Measurements from ENCODE around the gene HAP1.

Gene HAP1

DNA sequence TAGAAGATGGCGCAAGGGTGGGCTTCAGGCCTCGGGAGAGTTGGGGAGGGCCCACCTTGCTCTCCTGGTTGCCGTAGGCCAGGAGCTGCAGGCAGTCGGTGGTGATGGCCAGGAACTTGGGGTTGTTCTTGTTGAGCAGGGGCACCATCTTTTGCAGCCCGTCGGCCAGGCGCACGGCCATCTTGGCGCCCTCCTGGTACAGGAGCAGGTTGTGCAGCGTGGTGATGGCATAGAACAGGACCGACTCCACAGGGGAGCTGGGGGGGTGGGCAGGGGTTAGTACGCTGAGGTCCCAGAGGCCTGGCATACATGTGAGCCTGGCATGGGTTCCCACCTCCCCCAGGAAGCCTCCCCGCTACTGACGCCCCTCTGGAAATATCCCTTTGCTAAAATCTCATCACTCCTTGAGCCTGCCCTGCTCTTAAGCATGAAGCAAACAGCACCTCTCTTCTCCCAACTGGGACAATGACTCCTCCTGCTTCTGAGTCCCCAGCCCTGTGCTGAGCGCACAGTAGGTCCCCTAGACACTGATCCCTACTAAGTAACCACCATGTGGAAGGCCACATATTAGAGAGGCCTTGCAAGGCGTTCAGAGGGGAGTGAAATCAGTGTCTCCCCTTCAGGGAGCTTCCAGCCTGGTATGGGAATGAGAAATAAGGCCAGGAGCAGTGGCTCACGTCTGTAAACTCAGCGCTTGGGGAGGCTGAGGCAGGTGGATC is 33.0 kb upstream of the HAP1 start:
- Histone ChIP-seq H3K9ac (ENCODE audit: low read length) (no peak overlapping the region), H3K4me1 (ENCODE audit: insufficient read depth, low read length, severe bottlenecking) (peaks cover 22% of the 10 kb centered on the region), H3K4me3 (ENCODE audit: low read depth, low read length, poor library complexity, severe bottlenecking) (no peak overlapping the region), H3K79me2 (ENCODE audit: insufficient read depth, low read length) (no peaks in the 10 kb centered on the region), H3K27me3 (ENCODE audit: insufficient read depth, low read length) (no peaks in the 10 kb centered on the region), H3K4me2 (ENCODE audit: low read length) (no peak overlapping the region), H3K9me3 (ENCODE audit: low read length) (no peaks in the 10 kb centered on the region), H3K9me2 (ENCODE audit: low read depth, low read length) (no peaks in the 10 kb centered on the region), H4K20me1 (ENCODE audit: insufficient read depth, low read length) (no peaks in the 10 kb centered on the region), H2AFZ (ENCODE audit: low read length) (no peak overlapping the region), H3K36me3 (ENCODE audit: insufficient read depth, low read length) (peaks cover 19% of the 10 kb centered on the region), H3K27ac (ENCODE audit: low read depth, low read length, poor library complexity, severe bottlenecking) (no peak overlapping the region), H3F3A (ENCODE audit: insufficient read depth, low read length) (no peaks in the 10 kb centered on the region)
- TF ChIP-seq CTCF (IDR thresholded peaks at IDR 0.05; ENCODE audit: low read length) = no peak
- TF ChIP-seq EZH2 (IDR thresholded peaks at IDR 0.05; ENCODE audit: borderline replicate concordance, low read length) = no peak

- Histone ChIP-seq H3K9me2 (ENCODE audit: low read depth, low read length) (no peaks in the 10 kb centered on the region), H3K9me3 (ENCODE audit: low read length) (no peaks in the 10 kb centered on the region), H4K20me1 (ENCODE audit: insufficient read depth, low read length) (no peaks in the 10 kb centered on the region), H3K9ac (ENCODE audit: low read length) (no peak overlapping the region), H3K4me3 (ENCODE audit: low read depth, low read length, poor library complexity, severe bottlenecking) (no peak overlapping the region), H3K4me1 (ENCODE audit: insufficient read depth, low read length, severe bottlenecking) (peaks cover 11% of the 10 kb centered on the region), H3K79me2 (ENCODE audit: insufficient read depth, low read length) (no peaks in the 10 kb centered on the region), H3K27me3 (ENCODE audit: insufficient read depth, low read length) (no peaks in the 10 kb centered on the region), H3F3A (ENCODE audit: insufficient read depth, low read length) (no peaks in the 10 kb centered on the region), H3K36me3 (ENCODE audit: insufficient read depth, low read length) (peaks cover 23% of the 10 kb centered on the region), H3K4me2 (ENCODE audit: low read length) (no peak overlapping the region), H3K27ac (ENCODE audit: low read depth, low read length, poor library complexity, severe bottlenecking) (no peak overlapping the region), H2AFZ (ENCODE audit: low read length) (no peak overlapping the region)
- TF ChIP-seq CTCF (IDR thresholded peaks at IDR 0.05; ENCODE audit: low read length) = no peak
- no peak for TF ChIP-seq EZH2 (IDR thresholded peaks at IDR 0.05; ENCODE audit: borderline replicate concordance, low read length)
Observed at GRCh38 chr17:41766135-41766534, 31.7 kb upstream of the HAP1 start.

GRCh38 chr17:41763327-41763726 is 28.9 kb upstream of the HAP1 start:
- no peaks in the 10 kb centered on the region for H3K9me2 ChIP-seq (ENCODE audit: low read depth, low read length)
- H3K27me3 ChIP-seq (ENCODE audit: insufficient read depth, low read length) = no peaks in the 10 kb centered on the region
- H3K4me2 ChIP-seq (ENCODE audit: low read length) = no peak overlapping the region
- TF ChIP-seq EZH2 (IDR thresholded peaks at IDR 0.05; ENCODE audit: borderline replicate concordance, low read length) (no peak), CTCF (IDR thresholded peaks at IDR 0.05; ENCODE audit: low read length) (no peak)
- H3F3A ChIP-seq (ENCODE audit: insufficient read depth, low read length) = no peaks in the 10 kb centered on the region
- no peak overlapping the region for H3K27ac ChIP-seq (ENCODE audit: low read depth, low read length, poor library complexity, severe bottlenecking)
- no peaks in the 10 kb centered on the region for H3K9me3 ChIP-seq (ENCODE audit: low read length)
- no peak overlapping the region for H2AFZ ChIP-seq (ENCODE audit: low read length)
- no peaks in the 10 kb centered on the region for H3K4me1 ChIP-seq (ENCODE audit: insufficient read depth, low read length, severe bottlenecking)
- peaks cover 27% of the 10 kb centered on the region for H3K36me3 ChIP-seq (ENCODE audit: insufficient read depth, low read length)
- H3K9ac ChIP-seq (ENCODE audit: low read length) = no peak overlapping the region
- no peaks in the 10 kb centered on the region for H4K20me1 ChIP-seq (ENCODE audit: insufficient read depth, low read length)
- no peak overlapping the region for H3K4me3 ChIP-seq (ENCODE audit: low read depth, low read length, poor library complexity, severe bottlenecking)
- H3K79me2 ChIP-seq (ENCODE audit: insufficient read depth, low read length) = no peaks in the 10 kb centered on the region
